NCI-H2227 (cell line): ENCODE results near the gene NEIL3.

Experiments
- DNase-seq: peaks from one replicate; lab custom pipeline; 2025; ENCODE audit not compliant: unreplicated experiment; lab: John Stamatoyannopoulos, UW

NEIL3 gene

GRCh38 chr4:177408023-177408422, 98.3 kb downstream of the NEIL3 start:
- DNase-seq: no peak

GRCh38 chr4:177410566-177410965, 100.9 kb downstream of the NEIL3 start:
- DNase-seq: no peak

- no peak for DNase-seq
These were observed 102.3 kb downstream of the NEIL3 start for GRCh38 chr4:177411996-177412395.
